ENCODE results near the gene STAG3. TPM values are rescaled to one million over a fixed set of nuclear protein-coding genes. Genes with fewer than 3 reads are reported as not detected.
"Not testable (repeated sequence)": the region's sequence is repeated elsewhere in the genome, so short reads cannot be mapped to it uniquely, and the experiment has no call there.

STAG3 gene
- total RNA-seq, 2 donors from 2014 or later: not detected

- Histone ChIP-seq H3K4me1 (no peaks in the 10 kb centered on the region), H3K27me3 (no peaks in the 10 kb centered on the region), H3K27ac (no peak overlapping the region), H3K9me3 (no peaks in the 10 kb centered on the region), H3K36me3 (replicated peaks in 1 of 2; ENCODE audit: insufficient read depth in 1 of 2, low read depth in 2 of 2) (no peaks in the 10 kb centered on the region), H3K4me3 (no peak overlapping the region)
- no peak for ATAC-seq
- TF ChIP-seq, protein P1, sequence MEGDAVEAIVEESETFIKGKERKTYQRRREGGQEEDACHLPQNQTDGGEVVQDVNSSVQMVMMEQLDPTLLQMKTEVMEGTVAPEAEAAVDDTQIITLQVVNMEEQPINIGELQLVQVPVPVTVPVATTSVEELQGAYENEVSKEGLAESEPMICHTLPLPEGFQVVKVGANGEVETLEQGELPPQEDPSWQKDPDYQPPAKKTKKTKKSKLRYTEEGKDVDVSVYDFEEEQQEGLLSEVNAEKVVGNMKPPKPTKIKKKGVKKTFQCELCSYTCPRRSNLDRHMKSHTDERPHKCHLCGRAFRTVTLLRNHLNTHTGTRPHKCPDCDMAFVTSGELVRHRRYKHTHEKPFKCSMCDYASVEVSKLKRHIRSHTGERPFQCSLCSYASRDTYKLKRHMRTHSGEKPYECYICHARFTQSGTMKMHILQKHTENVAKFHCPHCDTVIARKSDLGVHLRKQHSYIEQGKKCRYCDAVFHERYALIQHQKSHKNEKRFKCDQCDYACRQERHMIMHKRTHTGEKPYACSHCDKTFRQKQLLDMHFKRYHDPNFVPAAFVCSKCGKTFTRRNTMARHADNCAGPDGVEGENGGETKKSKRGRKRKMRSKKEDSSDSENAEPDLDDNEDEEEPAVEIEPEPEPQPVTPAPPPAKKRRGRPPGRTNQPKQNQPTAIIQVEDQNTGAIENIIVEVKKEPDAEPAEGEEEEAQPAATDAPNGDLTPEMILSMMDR (IDR thresholded peaks at IDR 0.05): no peak
- no peak for TF ChIP-seq POLR2A (IDR thresholded peaks at IDR 0.05)
- WGBS, 2 donors: 53 to 63% methylated on average over 2 of the region's 2 CpGs
- no peak for DNase-seq
- intact Hi-C loops (cut with DNase I): no loop called here
These were observed 17.5 kb downstream of the STAG3 start for GRCh38 chr7:100195222-100195621.

GRCh38 chr7:100195901-100196322 lies 18.2 kb downstream of the STAG3 start:
- ATAC-seq; H3K4me3 ChIP-seq; H3K9me3 ChIP-seq; DNase-seq; H3K27ac ChIP-seq; intact Hi-C loops (cut with DNase I); H3K27me3 ChIP-seq; H3K36me3 ChIP-seq (replicated peaks in 1 of 2; ENCODE audit: insufficient read depth in 1 of 2, low read depth in 2 of 2); H3K4me1 ChIP-seq: not testable (repeated sequence)
- 91 to 98% methylated on average over 6 of the region's 6 CpGs for WGBS, 2 donors

DNA sequence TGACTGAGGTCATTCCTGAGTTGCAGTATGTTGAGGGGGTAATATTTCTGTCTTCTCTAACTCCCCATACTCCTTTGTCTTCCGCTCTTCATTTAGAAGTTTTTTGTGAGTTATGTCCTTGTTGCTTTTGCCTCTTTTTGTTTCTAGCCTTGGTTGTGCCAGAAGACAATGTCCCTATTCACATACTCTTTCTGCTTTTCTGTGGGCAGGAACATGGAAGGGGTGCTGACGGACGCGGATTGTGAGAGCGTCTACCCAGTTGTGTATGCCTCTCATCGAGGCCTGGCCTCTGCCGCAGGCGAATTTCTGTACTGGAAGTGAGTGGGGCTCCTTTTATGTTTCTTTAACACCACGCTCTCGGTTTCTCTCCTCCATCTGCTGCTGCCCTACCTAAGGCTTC lies 20.5 kb downstream of the STAG3 start:
- Histone ChIP-seq H3K4me3 (no peak overlapping the region), H3K9me3 (no peaks in the 10 kb centered on the region), H3K4me1 (no peaks in the 10 kb centered on the region), H3K36me3 (replicated peaks in 1 of 2; ENCODE audit: insufficient read depth in 1 of 2, low read depth in 2 of 2) (no peaks in the 10 kb centered on the region), H3K27me3 (no peaks in the 10 kb centered on the region), H3K27ac (no peak overlapping the region)
- DNase-seq (no peak), ATAC-seq (no peak)
- intact Hi-C loops (cut with DNase I): no loop called here
- TF ChIP-seq POLR2A (IDR thresholded peaks at IDR 0.05): no peak
- TF ChIP-seq, protein P1 (IDR thresholded peaks at IDR 0.05): no peak
- WGBS, 2 donors: 81 to 88% methylated on average over 10 of the region's 10 CpGs

DNA sequence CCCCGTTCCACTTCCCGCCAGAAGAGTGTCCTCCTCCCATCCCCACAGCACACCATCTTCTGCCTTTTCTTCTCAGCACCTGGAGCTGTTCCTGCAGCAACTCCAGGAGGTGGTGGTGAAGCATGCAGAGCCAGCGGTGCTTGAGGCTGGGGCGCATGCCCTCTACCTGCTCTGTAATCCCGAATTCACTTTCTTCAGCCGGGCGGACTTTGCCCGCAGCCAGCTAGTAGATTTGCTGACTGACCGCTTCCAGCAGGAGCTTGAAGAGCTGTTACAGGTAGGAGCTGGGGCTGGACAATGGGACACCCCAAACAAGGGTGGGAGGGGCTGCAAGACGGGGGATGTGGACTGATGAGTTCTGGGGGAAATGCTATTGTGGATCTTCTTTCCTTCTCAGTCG lies 23.0 kb downstream of the STAG3 start:
- Histone ChIP-seq H3K4me1 (no peaks in the 10 kb centered on the region), H3K4me3 (no peak overlapping the region), H3K36me3 (replicated peaks in 1 of 2; ENCODE audit: insufficient read depth in 1 of 2, low read depth in 2 of 2) (no peaks in the 10 kb centered on the region), H3K27me3 (no peaks in the 10 kb centered on the region), H3K9me3 (no peaks in the 10 kb centered on the region), H3K27ac (no peak overlapping the region)
- DNase-seq: peak in 1 of 4 donors; percentile 38
- 54 to 60% methylated on average over 11 of the region's 11 CpGs for WGBS, 2 donors
- TF ChIP-seq POLR2A (IDR thresholded peaks at IDR 0.05): no peak
- TF ChIP-seq, protein P1 (IDR thresholded peaks at IDR 0.05): no peak
- intact Hi-C loops (cut with DNase I): no loop called here
- ATAC-seq: no peak

DNA sequence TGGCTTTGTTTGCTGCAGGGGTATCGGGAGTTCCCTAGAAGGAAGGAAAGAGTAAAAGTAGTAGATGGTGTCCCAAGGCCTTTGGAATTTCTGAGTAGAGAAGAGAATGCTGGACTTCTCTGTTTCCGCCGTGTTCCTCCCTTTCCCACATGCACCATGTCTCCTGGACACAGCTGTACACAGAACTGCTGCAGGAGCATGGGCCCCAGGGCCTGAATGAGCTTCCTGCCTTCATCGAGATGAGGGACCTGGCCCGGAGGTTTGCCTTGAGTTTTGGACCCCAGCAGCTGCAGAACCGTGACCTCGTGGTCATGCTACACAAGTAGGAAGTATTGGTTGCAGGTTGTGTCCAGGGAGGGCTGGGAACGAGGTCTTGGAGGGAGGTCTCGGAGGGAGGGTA lies 26.7 kb downstream of the STAG3 start:
- Histone ChIP-seq H3K27me3 (no peaks in the 10 kb centered on the region), H3K4me3 (no peak overlapping the region), H3K9me3 (no peaks in the 10 kb centered on the region), H3K4me1 (peaks cover 12% of the 10 kb centered on the region), H3K27ac (no peak overlapping the region), H3K36me3 (replicated peaks in 1 of 2; ENCODE audit: insufficient read depth in 1 of 2, low read depth in 2 of 2) (no peaks in the 10 kb centered on the region)
- WGBS, 2 donors: 82 to 85% methylated on average over 9 of the region's 9 CpGs
- ATAC-seq (no peak), DNase-seq (no peak)
- intact Hi-C loops (cut with DNase I): no loop called here
- no peak for TF ChIP-seq POLR2A (IDR thresholded peaks at IDR 0.05)
- TF ChIP-seq, protein P1 (IDR thresholded peaks at IDR 0.05): no peak

Measured in body of pancreas (tissue), 4 donors.